GM12878 (cell line): ENCODE results near the gene CEP78. TPM values are rescaled to one million over a fixed set of nuclear protein-coding genes. Genes with fewer than 3 reads are reported as not detected.

Experiments used
- CREM ChIP-seq: IDR thresholded peaks from 2 replicates; pipeline ENCODE4 v1.6.1; 2014; ENCODE audit warnings: antibody characterized with exemption, low read depth
- CUX1 ChIP-seq: IDR thresholded peaks from 2 replicates; pipeline ENCODE4 v1.6.1; 2012; ENCODE audit warnings: improper control_type of control experiment, low read depth, low read length; ENCODE audit not compliant: insufficient replicate concordance
- EED ChIP-seq: sonication (generic); IDR thresholded peaks from 2 replicates; pipeline ENCODE4 v1.6.1; 2016; ENCODE audit warnings: antibody characterized with exemption, low read depth
- HDGF ChIP-seq: fragments of 450-650 bp; IDR thresholded peaks from 2 replicates; pipeline ENCODE4 v1.6.1; 2016; ENCODE audit warnings: antibody characterized with exemption
- KLF5 ChIP-seq: fragments of 450-650 bp; IDR thresholded peaks from 2 replicates; pipeline ENCODE4 v1.6.1; 2014; ENCODE audit warnings: mild to moderate bottlenecking; ENCODE audit not compliant: partially characterized antibody
- MAX ChIP-seq: IDR thresholded peaks from 2 replicates; pipeline ENCODE4 v1.6.1; 2012; ENCODE audit warnings: low read depth, low read length, improper control_type of control experiment
- MEF2B ChIP-seq: fragments of 450-650 bp; IDR thresholded peaks from 2 replicates; pipeline ENCODE4 v1.6.1; 2018; ENCODE audit warnings: mild to moderate bottlenecking, moderate library complexity; ENCODE audit not compliant: partially characterized antibody, poor library complexity, severe bottlenecking
- MTA3 ChIP-seq: IDR thresholded peaks from 2 replicates; pipeline ENCODE4 v1.6.1; 2012; ENCODE audit warnings: low read length, inconsistent platforms, borderline replicate concordance
- MXI1 ChIP-seq: fragments of 150-350 bp; IDR thresholded peaks from 2 replicates; pipeline ENCODE4 v1.6.1; 2011; ENCODE audit warnings: low read depth, mild to moderate bottlenecking, inconsistent platforms, low read length, improper control_type of control experiment
- NBN ChIP-seq: fragments of 450-650 bp; IDR thresholded peaks from 2 replicates; pipeline ENCODE4 v1.6.1; 2016
- PAX8 ChIP-seq: fragments of 450-650 bp; IDR thresholded peaks from 2 replicates; pipeline ENCODE4 v1.6.1; 2017; ENCODE audit warnings: mild to moderate bottlenecking, moderate library complexity
- PKNOX1 ChIP-seq: fragments of 450-650 bp; IDR thresholded peaks from 2 replicates; pipeline ENCODE4 v1.6.1; 2016; ENCODE audit warnings: mild to moderate bottlenecking
- SIN3A ChIP-seq: IDR thresholded peaks from 2 replicates; pipeline ENCODE4 v1.6.1; 2012; ENCODE audit warnings: low read depth, low read length, improper control_type of control experiment
- SMC3 ChIP-seq: IDR thresholded peaks from 2 replicates; pipeline ENCODE4 v1.6.1; 2011; ENCODE audit warnings: low read length, improper control_type of control experiment, borderline replicate concordance
- SRF ChIP-seq, 2 experiments: IDR thresholded peaks; 2 replicates each; pipeline ENCODE4 v1.6.1; 2011; ENCODE audit warnings: low read depth in 2 of 2, low read length in 2 of 2, mild to moderate bottlenecking in 1 of 2, moderate library complexity in 1 of 2
- STAT1 ChIP-seq: fragments of 450-650 bp; conservative IDR thresholded peaks from 2 replicates; pipeline ENCODE4 v1.6.1; 2014; ENCODE audit warnings: antibody characterized with exemption, mild to moderate bottlenecking
- TCF3 ChIP-seq: IDR thresholded peaks from 2 replicates; pipeline ENCODE4 v1.6.1; 2012; ENCODE audit warnings: low read depth, mild to moderate bottlenecking, low read length, borderline replicate concordance; ENCODE audit not compliant: insufficient read depth
- USF2 ChIP-seq: IDR thresholded peaks from 2 replicates; pipeline ENCODE4 v1.6.1; 2011; ENCODE audit warnings: low read depth, low read length, improper control_type of control experiment, borderline replicate concordance
- ZNF592 ChIP-seq: fragments of 450-650 bp; IDR thresholded peaks from 2 replicates; pipeline ENCODE4 v1.6.1; 2017; ENCODE audit warnings: mild to moderate bottlenecking, moderate library complexity
- polyA plus RNA-seq, 11 experiments: library from polyadenylated mRNA; depleted of rRNA in 4 of 11; unstranded in 6 of 11; stranded (reverse) in 5 of 11; fragments of >200 nt; fragmentation: Nextera tagmentation in 4 of 11; fragmentation: Illumina TruSeq in 1 of 11; extraction: Ambion mirVana in 4 of 11; extraction: Trizol in 1 of 11; gene quantifications; 1 replicate in 1 of 11; 2 replicates in 10 of 11; pipeline versions ENCODE4 v1.2.1 to v1.2.3, GENCODE V29; 2011 to 2016; ENCODE audit warnings: inconsistent platforms in 2 of 11, missing spikeins in 2 of 11, low read depth in 1 of 11
- total RNA-seq, 4 experiments: library from RNA; depleted of rRNA in 3 of 4; stranded (reverse); fragments of >200 nt in 3 of 4; fragmentation: Illumina TruSeq in 1 of 4; extraction: Trizol in 1 of 4; gene quantifications; 2 replicates each; pipeline versions ENCODE4 v1.2.1 to v1.2.3, GENCODE V29; 2013 to 2021

CEP78 gene
- total and polyA plus RNA-seq, 10 of the 15 experiments (the other 5 are each of a cell fraction or from before 2014, with no cell fraction given), result 4.1 to 44.9 (median 27.9) TPM

GRCh38 chr9:78296893-78297671 lies 61.2 kb downstream of the CEP78 start, which contains the start of gene PSAT1 (continued):
- TF ChIP-seq TCF3 (no peak), EED (0 out of 2 replicates have a peak, but pooled peaks have one; percentile 13), ZNF592 (no peak), CREM (0 out of 2 replicates have a peak, but pooled peaks have one; percentile 8), PKNOX1 (no peak), KLF5 (no peak), HDGF (no peak), MEF2B (no peak), MAX (peak; percentile 46), USF2 (no peak), SRF (IDR thresholded peaks at IDR 0.05; ENCODE audit: low read depth in 2 of 2, low read length in 2 of 2) (no peak), NBN (no peak), MXI1 (no peak), SMC3 (no peak), CUX1 (no peak), MTA3 (no peak), STAT1 (no peak), SIN3A (no peak), PAX8 (no peak)
